Thymus (tissue), 11 donors: Measurements from ENCODE around the gene RSPH6A. TPM values are rescaled to one million over a fixed set of nuclear protein-coding genes. Genes with fewer than 3 reads are reported as not detected.
A peak's percentile ranks its signal among the peaks of the same experiment; 100 is the strongest.

Experiments used
- DNase-seq, 9 donors: peaks; one replicate each; pipeline ENCODE4 v3.0.0-alpha.2; 2013; ENCODE audit warnings: low spot score in 9 of 9, low read depth in 6 of 9, missing footprints in 1 of 9
- H3K27ac ChIP-seq, 2 donors: one replicate each; pipeline ENCODE4 v1.5.1; 2013; ENCODE audit warnings: control low read depth in 1 of 2, low read depth in 1 of 2, low read length in 1 of 2, mild to moderate bottlenecking in 1 of 2, moderate library complexity in 1 of 2
- H3K27me3 ChIP-seq, 2 donors: one replicate each; pipeline ENCODE4 v1.5.1; 2013; ENCODE audit warnings: low read length in 1 of 2; ENCODE audit not compliant: control insufficient read depth in 2 of 2, insufficient read depth in 1 of 2
- H3K36me3 ChIP-seq, 2 donors: one replicate each; pipeline ENCODE4 v1.5.1; 2013; ENCODE audit warnings: low read length in 1 of 2, mild to moderate bottlenecking in 1 of 2, moderate library complexity in 1 of 2; ENCODE audit not compliant: control insufficient read depth in 2 of 2, insufficient read depth in 2 of 2
- H3K4me1 ChIP-seq, 2 donors: one replicate each; pipeline ENCODE4 v1.5.1; 2013; ENCODE audit warnings: low read length in 2 of 2; ENCODE audit not compliant: control insufficient read depth in 2 of 2, insufficient read depth in 2 of 2
- H3K4me3 ChIP-seq, 2 donors: one replicate each; pipeline ENCODE4 v1.5.1; 2013; ENCODE audit warnings: low read length in 2 of 2, control low read depth in 1 of 2, mild to moderate bottlenecking in 1 of 2
- H3K9me3 ChIP-seq, 2 donors: one replicate each; pipeline ENCODE4 v1.5.1; 2013; ENCODE audit warnings: low read length in 1 of 2, mild to moderate bottlenecking in 1 of 2; ENCODE audit not compliant: control insufficient read depth in 2 of 2, insufficient read depth in 1 of 2
- WGBS: extraction: QIAGEN DNeasy Blood & Tissue Kit; methylation state at CpG from one replicate; pipeline ENCODE4 v1.1.7; 2013; 5-methylcytosine and 5-hydroxymethylcytosine counted together
- polyA plus RNA-seq: library from polyadenylated mRNA; stranded (reverse); fragments of 200-250 nt; gene quantifications from one replicate; pipeline ENCODE4 v1.2.3, GENCODE V29; 2013
- total RNA-seq: library from RNA; stranded (reverse); fragments of 120-200 nt; gene quantifications from one replicate; pipeline ENCODE4 v1.2.4, GENCODE V29; 2013
- donor health status: healthy.

The RSPH6A gene
- total and polyA plus RNA-seq, 2 donors, result 0.14 TPM; not detected in 1

DNA sequence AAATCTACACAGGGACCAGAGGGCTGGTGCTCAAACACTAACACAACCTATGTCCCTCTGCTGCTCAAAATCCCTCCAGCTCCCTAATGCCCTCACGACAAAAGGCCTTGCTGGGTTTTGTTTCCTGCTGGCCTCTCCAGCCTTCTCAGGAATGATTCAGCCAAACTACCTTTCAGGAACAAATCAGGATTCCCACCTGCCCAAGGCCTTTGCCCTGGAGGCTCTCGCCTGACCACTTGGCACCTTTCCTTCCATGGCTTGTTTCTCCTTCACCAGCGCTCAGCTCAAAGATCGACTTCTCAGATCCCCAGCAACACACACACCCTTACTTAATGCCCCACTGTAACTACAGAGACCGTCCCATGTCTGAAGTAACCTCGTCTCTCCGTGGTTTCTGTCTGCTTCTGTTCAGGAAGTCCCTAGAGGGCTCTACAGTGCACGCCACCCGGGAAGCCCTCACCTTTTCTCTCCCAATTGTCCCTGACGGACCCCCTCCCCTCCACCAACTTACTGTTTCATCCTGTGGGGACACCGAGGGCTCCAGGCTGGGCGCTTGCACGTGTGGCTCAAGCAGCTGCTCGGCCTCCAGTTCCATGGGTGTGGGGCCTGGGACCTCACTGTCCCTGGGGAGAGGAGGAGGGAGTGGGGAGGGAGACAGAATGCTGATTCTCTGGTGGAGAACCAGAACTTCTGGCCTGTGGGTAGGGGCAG is 42.8 kb downstream of the RSPH6A start:
- H3K4me1 ChIP-seq, result peaks cover 10 to 47% of the 10 kb centered on the region in 2 donors
- H3K9me3 ChIP-seq, result no peaks in the 10 kb centered on the region
- H3K27ac ChIP-seq, result no peak overlapping the region
- H3K4me3 ChIP-seq, result no peak overlapping the region
- H3K27me3 ChIP-seq, result peaks cover 12 to 39% of the 10 kb centered on the region in 2 donors
- WGBS, result 69% methylated on average over 14 of the region's 14 CpGs
- peaks cover 7 to 11% of the 10 kb centered on the region in 2 donors for H3K36me3 ChIP-seq
- DNase-seq, result no peak

DNA sequence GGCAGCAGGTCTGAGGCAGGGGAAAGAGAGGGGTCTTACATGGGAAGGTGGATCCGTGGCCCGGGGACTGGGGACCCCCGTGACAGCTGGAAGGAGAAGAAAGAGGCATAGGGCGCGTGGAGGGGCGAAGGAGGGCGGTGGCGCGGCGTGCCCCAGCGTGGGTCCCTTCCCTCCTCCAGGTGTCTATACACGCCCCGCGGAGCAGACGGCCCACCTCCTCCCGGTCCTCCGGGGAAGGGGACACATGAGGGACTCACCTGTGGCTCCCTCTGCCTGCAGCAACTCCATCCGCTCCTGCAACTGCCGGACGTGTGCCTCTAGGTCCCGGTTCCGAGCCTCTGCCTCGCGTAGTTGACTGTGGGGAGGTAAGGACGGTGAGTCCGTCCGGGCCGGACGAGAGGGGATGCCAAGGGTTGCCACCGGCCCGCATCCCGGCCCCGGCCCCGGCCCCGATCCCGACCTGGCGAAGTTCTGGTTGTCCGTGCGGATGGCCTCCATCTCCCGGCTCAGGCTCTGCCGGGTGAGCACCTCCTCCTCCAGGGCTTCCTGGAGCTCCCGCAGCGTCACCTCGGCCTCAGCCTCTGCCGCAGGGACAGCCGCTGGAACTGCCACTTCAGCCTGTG is 43.7 kb downstream of the RSPH6A start:
- WGBS, result 91% methylated on average over 46 of the region's 46 CpGs
- Histone ChIP-seq H3K27me3 (peaks cover 21 to 48% of the 10 kb centered on the region in 2 donors), H3K36me3 (peaks cover 0 to 4% of the 10 kb centered on the region in 2 donors), H3K27ac (no peak overlapping the region), H3K4me3 (no peak overlapping the region), H3K9me3 (no peaks in the 10 kb centered on the region), H3K4me1 (peaks cover 10 to 47% of the 10 kb centered on the region in 2 donors)
- no peak for DNase-seq

DNA sequence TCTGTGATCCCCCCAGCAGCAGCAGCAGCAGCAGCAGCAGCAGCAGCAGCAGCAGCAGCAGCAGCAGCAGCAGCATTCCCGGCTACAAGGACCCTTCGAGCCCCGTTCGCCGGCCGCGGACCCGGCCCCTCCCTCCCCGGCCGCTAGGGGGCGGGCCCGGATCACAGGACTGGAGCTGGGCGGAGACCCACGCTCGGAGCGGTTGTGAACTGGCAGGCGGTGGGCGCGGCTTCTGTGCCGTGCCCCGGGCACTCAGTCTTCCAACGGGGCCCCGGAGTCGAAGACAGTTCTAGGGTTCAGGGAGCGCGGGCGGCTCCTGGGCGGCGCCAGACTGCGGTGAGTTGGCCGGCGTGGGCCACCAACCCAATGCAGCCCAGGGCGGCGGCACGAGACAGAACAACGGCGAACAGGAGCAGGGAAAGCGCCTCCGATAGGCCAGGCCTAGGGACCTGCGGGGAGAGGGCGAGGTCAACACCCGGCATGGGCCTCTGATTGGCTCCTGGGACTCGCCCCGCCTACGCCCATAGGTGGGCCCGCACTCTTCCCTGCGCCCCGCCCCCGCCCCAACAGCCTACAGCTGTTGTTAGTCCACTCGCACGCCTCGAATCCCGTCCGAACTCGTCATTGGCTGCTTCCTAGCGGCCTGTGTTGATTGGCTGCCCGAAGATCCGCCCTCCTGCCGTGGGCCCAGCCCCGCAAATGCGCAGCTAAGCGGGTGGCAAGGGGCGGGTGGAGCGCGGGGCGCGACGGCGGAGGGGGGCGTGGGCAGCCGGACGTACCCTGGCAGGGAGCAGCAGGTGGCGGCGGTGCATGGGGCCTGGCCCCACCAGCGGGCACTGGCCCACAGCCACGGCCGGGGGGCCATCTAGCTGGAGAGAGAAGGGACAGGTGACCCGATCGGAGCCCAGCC is 44.7 kb downstream of the RSPH6A start:
- Histone ChIP-seq H3K36me3 (peaks cover 0 to 4% of the 10 kb centered on the region in 2 donors), H3K9me3 (no peaks in the 10 kb centered on the region), H3K4me3 (peak overlapping the region; percentile 61 to 70), H3K4me1 (peaks cover 10 to 47% of the 10 kb centered on the region in 2 donors), H3K27ac (peak overlapping the region; percentile 92 to 97), H3K27me3 (peaks cover 31 to 57% of the 10 kb centered on the region in 2 donors)
- peak; percentile 82 to 97 (median 91) for DNase-seq
- WGBS, result 2% methylated on average over 79 of the region's 79 CpGs

DNA sequence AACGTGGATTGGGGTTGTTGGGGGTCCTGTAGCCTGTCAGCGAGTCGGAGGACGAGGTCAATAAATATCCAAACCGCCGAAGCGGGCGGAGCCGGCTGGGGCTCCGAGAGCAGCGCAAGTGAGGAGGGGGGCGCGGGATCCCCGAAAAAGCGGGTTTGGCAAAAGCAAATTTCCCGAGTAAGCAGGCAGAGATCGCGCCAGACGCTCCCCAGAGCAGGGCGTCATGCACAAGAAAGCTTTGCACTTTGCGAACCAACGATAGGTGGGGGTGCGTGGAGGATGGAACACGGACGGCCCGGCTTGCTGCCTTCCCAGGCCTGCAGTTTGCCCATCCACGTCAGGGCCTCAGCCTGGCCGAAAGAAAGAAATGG is 45.3 kb downstream of the RSPH6A start:
- DNase-seq, result peak in 6 of 9 donors; percentile 30 to 82 (median 60)
- Histone ChIP-seq H3K27me3 (peaks cover 35 to 64% of the 10 kb centered on the region in 2 donors), H3K4me3 (peak overlapping the region; percentile 61 to 70), H3K36me3 (peaks cover 0 to 4% of the 10 kb centered on the region in 2 donors), H3K4me1 (peaks cover 10 to 47% of the 10 kb centered on the region in 2 donors), H3K9me3 (no peaks in the 10 kb centered on the region), H3K27ac (peak overlapping the region; percentile 92 to 97)
- under 1% methylated on average over 28 of the region's 28 CpGs for WGBS

GRCh38 chr19:45768984-45769782 is 45.9 kb downstream of the RSPH6A start, which contains the start of gene SIX5:
Gene SIX5 (minus strand): TSS chr19:45769252. CDS start chr19:45768844, 408 bp downstream.
- no peaks in the 10 kb centered on the region for H3K9me3 ChIP-seq
- peaks cover 38 to 70% of the 10 kb centered on the region in 2 donors for H3K27me3 ChIP-seq
- peaks cover 0 to 4% of the 10 kb centered on the region in 2 donors for H3K36me3 ChIP-seq
- H3K27ac ChIP-seq, result peak within 1 kb of the TSS; percentile 92 to 97
- under 1% methylated on average over 70 of the region's 70 CpGs for WGBS
- peaks cover 10 to 47% of the 10 kb centered on the region in 2 donors for H3K4me1 ChIP-seq
- peak within 1 kb of the TSS; percentile 61 to 70 for H3K4me3 ChIP-seq
- DNase-seq, result peak; percentile 82 to 98 (median 95)

DNA sequence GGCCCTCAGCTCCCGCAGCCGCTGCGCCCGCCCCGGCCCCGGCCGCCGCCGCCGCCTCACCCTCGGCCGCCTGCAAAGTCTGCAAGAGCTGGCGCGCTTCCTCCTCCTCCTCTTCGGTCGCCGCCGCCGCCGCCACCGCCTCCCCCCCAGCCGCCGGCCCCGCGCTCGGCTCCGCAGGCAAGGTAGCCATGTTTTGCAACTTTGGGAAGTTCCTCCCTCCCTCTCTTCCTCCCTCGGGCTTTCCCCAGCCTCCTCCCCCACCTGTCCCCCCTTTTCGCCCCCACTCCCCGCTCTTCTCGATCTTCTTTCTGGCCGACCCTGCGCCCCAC is 46.5 kb downstream of the RSPH6A start:
- DNase-seq, result peak in 1 of 9 donors; percentile 50
- peak overlapping the region; percentile 77 to 82 for H3K27ac ChIP-seq
- 2% methylated on average over 31 of the region's 33 CpGs for WGBS
- peaks cover 38 to 76% of the 10 kb centered on the region in 2 donors for H3K27me3 ChIP-seq
- H3K9me3 ChIP-seq, result no peaks in the 10 kb centered on the region
- H3K36me3 ChIP-seq, result peaks cover 0 to 4% of the 10 kb centered on the region in 2 donors
- H3K4me1 ChIP-seq, result peaks cover 10 to 46% of the 10 kb centered on the region in 2 donors
- peak overlapping the region; percentile 61 to 70 for H3K4me3 ChIP-seq

DNA sequence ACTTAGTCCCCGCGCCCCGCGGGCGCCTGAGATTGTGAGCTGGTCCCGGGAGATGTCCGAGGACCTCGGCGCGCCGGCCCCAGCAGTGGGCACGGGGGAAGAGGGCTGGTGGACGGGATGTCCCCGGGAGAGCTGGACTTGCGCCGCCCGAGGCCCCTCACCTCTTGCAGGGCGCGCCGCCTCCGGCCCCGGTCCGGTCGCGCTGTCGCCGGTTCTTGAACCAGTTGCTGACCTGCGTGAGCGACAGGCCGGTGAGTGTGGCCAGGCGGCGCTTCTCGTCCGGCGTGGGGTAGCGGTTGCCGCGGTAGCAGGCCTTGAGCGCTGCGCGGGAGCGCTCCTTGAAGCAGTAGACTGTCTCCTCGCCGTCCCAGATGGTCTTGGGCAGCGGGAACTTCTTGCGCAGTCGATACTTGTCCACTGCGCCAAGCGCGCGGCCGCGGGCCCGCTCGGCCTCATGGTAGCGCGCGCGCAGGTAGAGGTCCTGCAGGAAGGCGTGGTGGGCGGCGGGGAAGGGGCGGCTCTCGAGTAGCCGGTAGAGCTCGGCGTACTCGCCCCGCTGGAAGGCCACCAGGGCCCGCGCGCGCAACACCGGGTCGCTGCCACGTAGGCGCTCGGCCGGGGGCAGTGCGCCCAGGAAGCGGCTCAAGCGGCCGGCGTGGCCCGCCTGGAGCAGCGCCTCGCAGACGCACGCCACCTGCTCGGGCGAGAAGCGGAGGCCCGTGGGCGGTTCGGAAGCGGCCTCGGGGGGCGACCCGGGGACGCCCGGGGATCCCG is 47.0 kb downstream of the RSPH6A start:
- H3K27ac ChIP-seq, result peak overlapping the region in 1 of 2 donors; percentile 55
- peak in 2 of 9 donors; percentile 16 to 32 for DNase-seq
- H3K27me3 ChIP-seq, result peaks cover 38 to 81% of the 10 kb centered on the region in 2 donors
- H3K9me3 ChIP-seq, result no peaks in the 10 kb centered on the region
- H3K36me3 ChIP-seq, result peaks cover 0 to 4% of the 10 kb centered on the region in 2 donors
- peak overlapping the region; percentile 26 to 61 for H3K4me3 ChIP-seq
- WGBS, result 4% methylated on average over 102 of the region's 102 CpGs
- peaks cover 10 to 42% of the 10 kb centered on the region in 2 donors for H3K4me1 ChIP-seq
